Measurements from ENCODE around the gene PCSK6.
"Not testable (repeated sequence)": the region's sequence is repeated elsewhere in the genome, so short reads cannot be mapped to it uniquely, and the experiment has no call there.

Gene PCSK6

DNA sequence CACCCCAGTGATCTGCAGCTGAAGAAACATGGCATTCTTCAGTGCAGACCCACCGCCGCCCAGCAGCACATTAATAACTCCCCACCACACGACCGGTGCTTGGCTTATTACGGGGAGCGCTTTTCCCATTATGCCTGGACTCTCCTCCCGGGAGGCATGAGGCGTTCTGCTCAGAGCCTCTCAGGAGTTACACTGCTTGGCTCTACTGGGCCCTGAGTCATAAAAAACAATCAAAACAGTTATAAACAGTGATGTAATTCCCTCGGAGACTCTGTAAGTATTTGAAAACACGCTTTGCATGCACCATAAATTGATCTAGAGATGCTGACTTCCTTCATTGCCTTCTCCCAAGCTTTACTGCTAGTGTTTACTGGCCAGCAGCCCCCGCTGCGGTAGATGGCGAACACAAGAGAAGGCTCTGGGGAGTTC, 117.3 kb downstream of the PCSK6 start:
- no peak for DNase-seq

- no peak for DNase-seq
These were observed 118.0 kb downstream of the PCSK6 start for GRCh38 chr15:101371519-101371918.

DNA sequence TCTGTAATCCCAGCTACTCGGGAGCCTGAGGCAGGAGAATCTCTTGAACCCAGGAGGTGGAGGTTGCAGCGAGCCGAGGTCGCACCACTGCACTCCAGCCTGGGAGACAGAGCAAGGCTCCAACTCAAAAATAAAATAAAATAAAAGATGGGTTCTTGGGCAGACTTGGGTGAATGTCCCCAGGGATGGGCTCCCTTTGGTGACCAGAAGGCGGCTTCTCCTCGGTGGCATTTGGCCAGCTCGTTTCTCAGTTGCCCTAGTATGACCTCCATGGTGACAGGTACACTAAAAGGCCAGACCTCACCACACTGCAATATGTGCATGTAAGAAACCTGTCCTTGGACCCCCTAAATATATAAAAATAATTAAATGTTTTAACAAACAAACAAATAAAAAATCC, 118.4 kb downstream of the PCSK6 start:
- DNase-seq, result no peak

DNA sequence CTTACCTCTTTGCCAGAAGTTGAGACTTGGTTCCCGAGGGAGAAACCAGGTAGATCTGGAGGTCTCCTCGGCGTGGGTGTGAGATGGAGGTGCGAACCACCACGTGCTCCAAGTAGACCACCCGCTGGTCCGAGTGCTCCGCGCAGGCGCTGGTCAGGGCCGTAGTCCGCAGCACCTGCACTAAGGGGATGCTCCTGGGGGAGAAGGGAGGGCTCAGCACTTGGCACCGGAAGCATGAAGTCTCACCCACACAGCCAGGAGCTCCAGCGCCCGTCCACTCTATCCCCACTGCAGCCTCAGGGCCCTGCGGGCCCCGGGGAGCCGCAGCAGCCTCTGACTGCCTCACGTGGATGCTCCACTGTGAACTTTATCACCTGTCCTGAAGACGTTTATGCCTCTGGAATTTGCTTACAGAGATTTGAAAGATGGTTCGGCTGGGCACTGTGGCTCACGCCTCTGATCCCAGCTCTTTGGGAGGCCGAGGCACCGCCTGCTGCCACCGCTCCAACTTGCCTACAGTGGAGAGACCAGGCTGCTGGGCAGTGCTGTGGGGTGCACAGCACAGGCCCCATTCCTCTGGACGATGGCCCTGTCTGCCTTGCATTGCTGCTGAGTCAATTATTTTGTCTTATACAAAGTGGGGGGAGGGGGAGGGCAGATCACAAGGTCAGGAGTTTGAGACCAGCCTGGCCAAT, 119.0 kb downstream of the PCSK6 start:
- DNase-seq, result no peak

GRCh38 chr15:101369676-101370075, 119.8 kb downstream of the PCSK6 start:
- no peak for DNase-seq

GRCh38 chr15:101368861-101369642, 120.5 kb downstream of the PCSK6 start:
- DNase-seq, result no peak

DNA sequence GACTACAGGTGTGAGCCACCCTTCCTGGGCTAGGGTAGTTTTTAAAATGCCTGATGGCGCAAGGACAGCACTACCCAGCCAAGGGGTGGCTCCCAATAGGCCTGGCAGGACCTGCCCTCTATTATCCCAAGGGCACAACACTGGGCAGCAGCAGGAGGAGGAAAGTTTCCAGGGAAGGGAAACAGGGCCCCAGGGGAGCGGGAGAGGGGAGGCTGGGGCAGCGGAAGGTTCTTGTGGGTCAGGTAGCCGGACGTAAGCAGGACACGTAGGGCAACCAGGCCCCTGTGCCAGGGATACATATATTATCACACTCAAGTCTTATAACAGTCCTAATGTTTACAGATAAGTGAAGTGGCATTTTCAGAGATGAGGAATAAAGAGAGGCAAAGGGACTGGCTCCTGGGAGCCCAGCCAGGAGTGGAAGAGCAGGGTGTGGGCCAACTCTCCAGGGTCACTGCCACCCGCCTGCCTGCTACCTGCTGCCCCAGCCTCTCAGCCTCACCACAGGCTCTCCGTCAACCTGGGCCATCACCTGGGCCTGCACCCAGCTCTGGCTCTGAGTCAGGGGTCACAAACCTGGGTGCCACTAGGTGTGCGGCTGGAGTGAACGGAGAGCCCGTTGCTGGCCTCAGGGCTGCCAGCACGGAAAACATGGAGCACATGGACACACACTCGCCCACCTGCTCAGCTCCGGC, 121.3 kb downstream of the PCSK6 start:
- DNase-seq, result no peak

GRCh38 chr15:101366853-101367252, 122.7 kb downstream of the PCSK6 start:
- no peak for DNase-seq

DNA sequence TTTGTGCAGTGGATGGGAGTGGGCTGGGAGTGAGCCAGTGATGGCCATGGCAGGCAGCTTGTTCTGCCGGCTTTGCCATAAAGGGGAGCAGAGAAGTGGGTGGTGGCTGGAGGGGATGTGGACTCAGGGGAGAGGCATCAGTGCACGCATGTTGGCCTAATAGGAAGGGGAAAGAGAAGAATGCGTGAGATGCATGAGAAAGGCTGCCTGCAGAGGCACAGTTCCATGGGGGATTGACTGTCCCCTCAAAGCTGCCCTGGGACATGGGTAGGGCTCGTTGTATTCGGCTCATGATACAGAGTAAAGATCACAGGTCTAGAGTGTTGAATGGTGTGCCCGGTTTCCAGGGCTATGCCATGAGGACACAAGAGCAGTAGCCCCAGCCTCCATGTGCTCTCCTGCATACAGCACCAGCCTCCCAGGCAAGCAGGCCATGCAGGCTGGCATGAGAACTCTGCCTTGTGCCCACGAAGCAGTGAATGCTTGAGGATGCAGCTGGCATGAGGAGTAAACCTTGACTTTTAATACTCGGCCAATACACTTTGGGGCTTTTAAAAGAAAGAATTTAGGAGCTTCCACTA, 126.4 kb downstream of the PCSK6 start:
- no peak for DNase-seq

DNA sequence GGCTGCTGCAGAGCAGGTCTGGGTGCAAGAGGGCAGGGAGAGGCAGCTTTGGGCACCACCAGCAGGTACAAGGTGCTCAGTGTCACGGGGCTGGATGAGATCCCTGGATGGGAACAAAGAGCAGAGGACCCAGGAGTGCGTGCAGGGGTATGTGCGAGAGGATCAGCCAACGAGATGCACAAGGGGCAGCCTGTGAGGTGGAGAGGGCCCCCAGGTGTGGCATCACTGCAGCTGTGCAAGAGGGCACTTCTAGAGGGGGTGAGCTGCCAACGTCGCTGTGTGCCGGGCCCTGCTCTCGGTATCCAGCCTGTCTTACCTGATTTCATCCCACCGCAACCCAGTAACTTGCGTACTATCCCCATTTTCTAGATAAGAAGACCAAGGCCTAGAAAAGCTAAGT, 127.1 kb downstream of the PCSK6 start:
- no peak for DNase-seq

DNA sequence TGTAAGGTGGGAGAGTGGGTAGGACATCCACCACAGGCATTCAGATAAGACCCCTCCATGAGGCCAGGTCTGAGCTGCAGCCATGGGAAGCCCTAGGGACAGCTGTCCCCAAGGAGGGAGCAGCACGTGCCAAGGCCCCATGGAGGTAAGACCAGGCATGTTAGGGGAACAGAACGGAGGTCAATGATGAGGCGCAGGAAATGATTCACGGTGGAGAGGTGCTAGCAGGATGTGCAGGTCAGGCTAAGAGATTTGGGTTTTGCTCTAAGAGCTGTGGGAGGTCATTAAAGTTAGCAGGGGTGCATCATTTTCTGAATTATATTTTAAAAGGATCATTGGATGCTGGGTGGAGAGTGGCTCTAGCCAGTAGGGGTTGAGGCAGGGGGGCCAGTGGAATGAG, 128.1 kb downstream of the PCSK6 start:
- no peak for DNase-seq

DNA sequence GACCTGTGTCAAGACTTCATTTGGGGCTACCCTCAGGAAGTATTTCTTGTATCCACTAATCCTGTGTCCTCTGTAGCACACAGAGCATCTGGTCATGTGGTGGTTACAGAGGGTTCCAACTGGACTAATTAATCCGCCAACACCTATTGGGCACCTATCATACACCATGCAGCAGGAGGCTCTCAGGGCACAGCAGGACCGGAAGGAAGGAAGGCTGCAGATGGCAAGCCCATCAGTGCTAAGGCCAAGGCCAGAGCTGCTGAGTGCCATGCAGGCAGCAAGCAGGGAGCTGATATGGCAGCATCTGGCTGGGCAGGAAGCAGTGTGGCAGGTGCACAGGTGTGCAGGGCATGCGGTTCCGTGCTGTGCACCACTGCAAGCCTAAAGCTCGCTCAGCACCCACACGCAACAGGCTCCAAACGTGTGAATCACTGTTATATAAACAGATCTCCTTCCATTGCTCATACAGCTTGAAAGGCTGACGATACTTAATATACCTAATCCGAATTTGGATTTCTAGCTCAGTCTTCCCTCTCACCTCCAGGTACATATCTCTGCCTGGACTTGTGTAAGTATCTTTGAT, 130.1 kb downstream of the PCSK6 start:
- DNase-seq, result no peak

- DNase-seq, result no peak
These were observed 130.6 kb downstream of the PCSK6 start for GRCh38 chr15:101358895-101359294.

- DNase-seq, result no peak
These were observed 131.6 kb downstream of the PCSK6 start for GRCh38 chr15:101357885-101358284.

DNA sequence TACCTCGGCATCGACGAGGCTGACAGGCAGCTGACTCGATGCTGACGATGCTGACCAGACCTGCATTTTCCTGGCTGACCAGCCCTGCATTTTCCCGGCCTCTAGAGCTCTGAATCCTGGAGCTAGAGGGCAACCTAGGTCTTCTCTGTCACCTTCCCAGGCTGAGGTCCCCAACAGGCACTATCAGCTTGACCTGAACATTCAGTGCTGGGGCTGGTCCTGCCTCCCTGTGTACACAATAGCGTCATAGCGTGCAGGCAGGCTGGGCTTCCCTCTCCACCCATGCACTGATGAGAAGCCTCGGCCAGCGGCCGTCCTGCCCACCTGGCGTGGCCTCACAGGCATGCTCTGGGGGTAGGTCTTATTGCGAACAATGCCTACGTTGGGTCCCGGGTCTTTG, 132.2 kb downstream of the PCSK6 start:
- DNase-seq, result no peak

GRCh38 chr15:101356512-101357172, 132.9 kb downstream of the PCSK6 start:
- not testable (repeated sequence) for DNase-seq

- DNase-seq, result no peak
These were observed 133.6 kb downstream of the PCSK6 start for GRCh38 chr15:101355678-101356464.

DNA sequence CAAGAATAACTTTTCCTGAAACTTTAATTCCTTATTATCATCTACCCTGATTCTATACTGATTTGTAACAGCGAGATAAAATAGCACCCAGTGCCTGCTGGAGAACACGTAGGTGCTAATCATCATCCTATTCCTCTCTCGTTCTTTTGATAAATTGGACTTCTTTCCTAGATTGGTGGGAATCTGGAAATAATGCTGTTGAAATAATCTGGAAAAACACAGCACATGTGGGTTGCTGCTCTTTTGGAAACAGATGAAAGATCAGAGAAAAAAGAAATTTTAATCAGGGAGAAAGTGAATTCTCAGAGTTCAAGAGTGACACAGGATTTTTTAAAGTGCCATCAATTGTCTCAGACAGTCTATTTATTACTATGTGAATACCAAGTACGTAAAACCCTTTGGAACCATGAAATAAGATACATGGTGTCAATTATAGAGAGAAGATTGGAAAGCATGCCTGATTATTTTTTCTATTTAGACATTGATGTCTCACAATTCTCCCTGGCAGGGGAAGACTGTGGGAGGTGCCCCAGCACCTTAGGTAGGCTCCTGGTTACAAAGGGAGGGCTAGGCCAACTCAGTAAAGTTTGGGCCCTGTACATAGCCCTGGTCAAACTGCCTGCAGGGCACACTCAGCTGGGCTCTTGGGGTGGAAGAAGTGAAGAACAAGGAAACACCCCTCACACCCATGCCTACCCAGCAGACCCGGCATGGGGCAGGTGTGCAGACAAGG, 134.4 kb downstream of the PCSK6 start:
- DNase-seq, result no peak

DNA sequence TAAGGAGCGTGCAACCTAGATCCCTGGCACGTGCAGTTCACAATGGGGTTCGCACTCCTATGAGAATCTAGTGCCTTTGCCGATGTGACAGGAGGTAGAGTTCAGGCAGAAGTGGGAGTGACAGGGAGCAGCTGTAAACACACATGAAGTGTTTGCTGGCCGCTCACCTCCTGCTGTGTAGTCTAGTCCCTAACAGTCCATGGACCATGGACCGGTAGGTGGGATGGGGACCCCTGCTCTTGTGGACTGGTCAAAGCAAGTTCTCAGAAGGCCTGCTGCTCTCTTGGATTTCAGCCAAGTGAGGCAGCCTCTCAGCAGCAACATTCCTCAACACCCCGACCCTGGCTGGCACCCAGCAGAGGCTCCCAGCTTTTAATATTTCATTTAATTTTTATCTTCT, 136.3 kb downstream of the PCSK6 start:
- no peak for DNase-seq

DNA sequence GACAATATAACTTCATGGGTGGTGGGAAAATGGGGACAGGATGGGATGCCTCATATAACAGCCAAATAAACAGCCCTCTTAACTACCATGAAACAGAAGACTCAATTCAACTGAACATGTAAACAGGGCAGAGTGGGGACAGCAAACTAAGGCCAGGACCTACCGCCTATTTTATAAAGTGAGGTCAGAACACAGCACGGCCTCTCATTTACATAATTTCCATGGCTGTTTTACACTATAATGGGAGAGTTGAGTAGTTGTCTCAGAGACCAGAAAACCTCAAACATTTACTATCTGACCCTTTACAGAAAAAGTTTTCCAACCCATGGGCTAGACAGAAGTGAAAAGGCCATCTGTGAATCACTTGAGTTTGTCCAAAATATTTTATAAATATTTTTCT, 137.8 kb downstream of the PCSK6 start:
- DNase-seq, result no peak
